Ecto neural progenitor cell (in vitro differentiated cells): Measurements from ENCODE around the gene DPYSL4.
A peak's percentile ranks its signal among the peaks of the same experiment; 100 is the strongest.

Experiments
- DNase-seq: peaks from one replicate; pipeline ENCODE4 v3.0.0-alpha.2; 2018; ENCODE audit warnings: low spot score

The DPYSL4 gene

GRCh38 chr10:132228616-132229015, 41.9 kb downstream of the DPYSL4 start:
- DNase-seq = no peak

GRCh38 chr10:132229096-132229495, 42.3 kb downstream of the DPYSL4 start:
- no peak for DNase-seq

- no peak for DNase-seq
Measured at GRCh38 chr10:132229834-132230556, 43.2 kb downstream of the DPYSL4 start.

GRCh38 chr10:132230557-132231210, 43.9 kb downstream of the DPYSL4 start:
- DNase-seq = no peak

- no peak for DNase-seq
Measured at GRCh38 chr10:132231656-132232022, 44.9 kb downstream of the DPYSL4 start.

GRCh38 chr10:132232023-132232951, 45.5 kb downstream of the DPYSL4 start:
- DNase-seq = no peak

- DNase-seq = no peak
Measured at GRCh38 chr10:132232981-132233380, 46.2 kb downstream of the DPYSL4 start.

- no peak for DNase-seq
Measured at GRCh38 chr10:132233501-132234085, 46.8 kb downstream of the DPYSL4 start.

GRCh38 chr10:132234860-132235259, 48.1 kb downstream of the DPYSL4 start:
- DNase-seq = no peak

GRCh38 chr10:132236161-132236560, 49.4 kb downstream of the DPYSL4 start:
- no peak for DNase-seq

GRCh38 chr10:132236881-132237280, 50.1 kb downstream of the DPYSL4 start:
- DNase-seq = no peak

GRCh38 chr10:132237396-132237795, 50.6 kb downstream of the DPYSL4 start:
- no peak for DNase-seq

- peak; percentile 68 for DNase-seq
Measured at GRCh38 chr10:132237871-132238270, 51.1 kb downstream of the DPYSL4 start.

GRCh38 chr10:132238371-132239125, 51.8 kb downstream of the DPYSL4 start:
- DNase-seq = no peak

GRCh38 chr10:132239126-132240031, 52.6 kb downstream of the DPYSL4 start:
- DNase-seq = no peak

- DNase-seq = no peak
Measured at GRCh38 chr10:132240156-132240555, 53.4 kb downstream of the DPYSL4 start.

GRCh38 chr10:132240581-132240980, 53.8 kb downstream of the DPYSL4 start:
- no peak for DNase-seq

GRCh38 chr10:132241086-132241485, 54.3 kb downstream of the DPYSL4 start:
- no peak for DNase-seq

- no peak for DNase-seq
Measured at GRCh38 chr10:132241496-132241895, 54.7 kb downstream of the DPYSL4 start.

GRCh38 chr10:132242103-132242840, 55.5 kb downstream of the DPYSL4 start:
- DNase-seq = no peak
